HFFc6 (cell line): ENCODE results near the gene MVB12B. TPM values are rescaled to one million over a fixed set of nuclear protein-coding genes. Genes with fewer than 3 reads are reported as not detected.

ENCODE experiments used
- DNase-seq: peaks from one replicate; pipeline ENCODE4 v3.0.0-alpha.2; 2018
- H3K27ac Mint-ChIP-seq: 2 replicates; pipeline ENCODE4 v1.8.0; 2020; ENCODE audit warnings: mild to moderate bottlenecking, mixed read lengths
- H3K27me3 Mint-ChIP-seq: 2 replicates; pipeline ENCODE4 v1.8.0; 2021; ENCODE audit warnings: mild to moderate bottlenecking, moderate library complexity, mixed read lengths; ENCODE audit not compliant: insufficient read depth
- H3K36me3 Mint-ChIP-seq: 2 replicates; pipeline ENCODE4 v1.8.0; 2021; ENCODE audit warnings: low read depth, mixed read lengths
- H3K4me1 Mint-ChIP-seq: 2 replicates; pipeline ENCODE4 v1.8.0; 2020; ENCODE audit warnings: low read depth, mixed read lengths
- H3K4me3 Mint-ChIP-seq: 2 replicates; pipeline ENCODE4 v1.8.0; 2020; ENCODE audit warnings: mild to moderate bottlenecking, moderate library complexity, mixed read lengths
- H3K9me3 Mint-ChIP-seq: 2 replicates; pipeline ENCODE4 v1.8.0; 2020; ENCODE audit warnings: mild to moderate bottlenecking, mixed read lengths
- CTCF ChIP-seq: fragments of 200-600 bp; sonication (generic); IDR thresholded peaks from 2 replicates; pipeline ENCODE4 v1.5.0; 2021; ENCODE audit warnings: antibody characterized with exemption, mild to moderate bottlenecking
- total RNA-seq, 6 experiments: library from RNA; stranded (reverse); fragmentation: NEBNext Ultra II Directional; extraction: Animal tissue kit (Norgen Biotek cat#: 25700); gene quantifications; 2 replicates in 1 of 6; 3 replicates in 5 of 6; pipeline ENCODE4 v1.2.3, GENCODE V29; 2021

The MVB12B gene
- total RNA-seq, 6 experiments from 2014 or later: 4.4 to 8.3 (median 6.7) TPM

DNA sequence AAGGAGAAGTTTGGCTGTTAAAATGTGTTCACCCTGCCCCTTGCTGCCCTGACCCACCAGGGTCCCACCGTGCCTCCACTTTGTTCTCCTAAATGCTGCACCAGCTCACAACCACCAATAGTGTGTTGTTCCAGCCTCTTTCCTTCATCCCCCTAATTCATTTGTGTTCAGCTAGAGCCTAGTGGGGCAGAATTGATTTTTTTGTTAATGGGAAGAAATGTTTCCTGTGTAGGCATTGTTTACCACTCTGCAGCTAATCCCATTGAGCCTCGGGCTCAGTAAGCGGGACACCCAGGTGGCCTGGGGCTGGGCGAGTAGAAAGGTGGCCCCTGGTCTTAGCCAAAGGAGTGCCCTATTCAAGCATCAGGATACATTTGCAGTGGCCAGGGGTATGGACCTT lies 127.6 kb downstream of the MVB12B start:
- Mint-ChIP-seq H3K36me3 (no peaks in the 10 kb centered on the region), H3K9me3 (no peaks in the 10 kb centered on the region), H3K27me3 (peaks cover 3% of the 10 kb centered on the region), H3K4me1 (no peaks in the 10 kb centered on the region; the same call in 1 of the 2 replicates), H3K4me3 (no peak overlapping the region), H3K27ac (no peak overlapping the region)
- TF ChIP-seq CTCF: no peak
- DNase-seq: no peak

DNA sequence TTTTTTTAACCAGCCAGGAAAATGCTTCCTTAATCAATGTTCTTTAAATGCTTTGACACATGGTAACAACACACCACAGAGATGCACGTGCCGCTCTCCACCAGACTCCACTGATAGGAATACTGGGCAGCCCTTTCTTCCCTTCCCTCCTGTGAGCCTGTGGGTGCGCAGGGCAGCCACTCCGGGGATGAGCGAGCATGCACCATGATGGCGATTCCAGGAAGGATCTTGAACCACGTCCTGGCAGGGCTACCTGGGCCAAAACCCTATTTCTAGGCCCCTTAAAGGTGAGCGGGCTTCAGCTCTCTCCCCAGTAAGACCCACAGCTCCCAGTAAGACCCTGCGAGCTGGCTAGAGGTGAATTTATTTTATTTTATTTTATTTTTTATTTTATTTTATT lies 128.2 kb downstream of the MVB12B start:
- no peak for TF ChIP-seq CTCF
- Mint-ChIP-seq H3K9me3 (no peaks in the 10 kb centered on the region), H3K4me3 (no peak overlapping the region), H3K4me1 (no peaks in the 10 kb centered on the region; the same call in 1 of the 2 replicates), H3K36me3 (no peaks in the 10 kb centered on the region), H3K27me3 (peaks cover 3% of the 10 kb centered on the region), H3K27ac (no peak overlapping the region)
- DNase-seq: no peak

- no peaks in the 10 kb centered on the region; the same call in 1 of the 2 replicates for H3K4me1 Mint-ChIP-seq
- TF ChIP-seq CTCF: no peak
- H3K9me3 Mint-ChIP-seq: no peaks in the 10 kb centered on the region
- H3K27ac Mint-ChIP-seq: no peak overlapping the region
- no peak for DNase-seq
- H3K27me3 Mint-ChIP-seq: peaks cover 3% of the 10 kb centered on the region
- H3K4me3 Mint-ChIP-seq: no peak overlapping the region
- H3K36me3 Mint-ChIP-seq: no peaks in the 10 kb centered on the region
Measured at GRCh38 chr9:126456441-126457174, 130.0 kb downstream of the MVB12B start.

DNA sequence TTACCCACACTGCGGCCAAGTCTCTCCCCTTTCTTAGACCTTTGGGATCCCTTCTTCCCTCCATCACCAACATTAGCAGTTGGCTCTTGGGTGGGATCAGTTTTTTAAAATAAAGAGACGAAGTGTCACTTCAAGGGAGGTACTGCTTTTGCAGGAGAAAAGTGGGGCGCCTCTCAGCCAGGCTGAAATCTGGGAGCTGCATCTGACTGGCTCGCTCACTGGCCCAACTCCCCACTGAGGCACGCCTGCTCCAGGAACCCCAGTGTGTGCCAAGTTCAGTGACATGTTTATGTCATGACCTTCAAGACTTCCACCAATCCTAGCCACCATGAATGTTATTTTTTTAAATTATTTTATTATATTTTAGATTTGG lies 130.5 kb downstream of the MVB12B start:
- no peak for TF ChIP-seq CTCF
- Mint-ChIP-seq H3K36me3 (no peaks in the 10 kb centered on the region), H3K4me1 (no peaks in the 10 kb centered on the region; the same call in 1 of the 2 replicates), H3K27me3 (no peaks in the 10 kb centered on the region; the same call in none of the 2 replicates), H3K4me3 (no peak overlapping the region), H3K9me3 (no peaks in the 10 kb centered on the region), H3K27ac (no peak overlapping the region)
- no peak for DNase-seq

DNA sequence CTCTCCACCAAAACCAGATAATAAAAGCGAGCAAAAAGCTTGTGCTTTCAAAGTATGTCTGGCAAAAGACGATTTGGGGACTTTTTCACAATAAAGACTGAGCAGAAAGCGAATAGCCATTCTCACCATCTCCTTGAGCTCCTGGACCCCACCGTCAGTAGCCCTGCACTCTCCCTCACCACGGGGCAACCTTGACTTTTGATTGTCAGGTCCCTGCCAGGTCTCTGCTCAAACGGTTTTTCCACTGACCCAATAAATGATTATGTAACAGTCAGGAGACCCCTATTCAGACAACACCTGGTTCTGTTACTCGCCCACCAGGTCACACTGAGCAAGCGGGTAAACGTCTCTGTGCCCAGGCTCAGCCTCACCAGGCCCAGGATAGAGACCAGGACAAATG lies 131.3 kb downstream of the MVB12B start:
- Mint-ChIP-seq H3K9me3 (no peaks in the 10 kb centered on the region), H3K4me3 (no peak overlapping the region), H3K4me1 (no peaks in the 10 kb centered on the region; the same call in 1 of the 2 replicates), H3K36me3 (no peaks in the 10 kb centered on the region), H3K27me3 (no peaks in the 10 kb centered on the region; the same call in 1 of the 2 replicates), H3K27ac (no peak overlapping the region)
- no peak for TF ChIP-seq CTCF
- no peak for DNase-seq
